Measurements from ENCODE around the gene THAP3. TPM values are rescaled to one million over a fixed set of nuclear protein-coding genes. Genes with fewer than 3 reads are reported as not detected.

Gene THAP3
- total and polyA plus RNA-seq, 2 of the 8 experiments (the other 6 are each of a cell fraction or from before 2014, with no cell fraction given), result 8.2 to 15.3 TPM

DNA sequence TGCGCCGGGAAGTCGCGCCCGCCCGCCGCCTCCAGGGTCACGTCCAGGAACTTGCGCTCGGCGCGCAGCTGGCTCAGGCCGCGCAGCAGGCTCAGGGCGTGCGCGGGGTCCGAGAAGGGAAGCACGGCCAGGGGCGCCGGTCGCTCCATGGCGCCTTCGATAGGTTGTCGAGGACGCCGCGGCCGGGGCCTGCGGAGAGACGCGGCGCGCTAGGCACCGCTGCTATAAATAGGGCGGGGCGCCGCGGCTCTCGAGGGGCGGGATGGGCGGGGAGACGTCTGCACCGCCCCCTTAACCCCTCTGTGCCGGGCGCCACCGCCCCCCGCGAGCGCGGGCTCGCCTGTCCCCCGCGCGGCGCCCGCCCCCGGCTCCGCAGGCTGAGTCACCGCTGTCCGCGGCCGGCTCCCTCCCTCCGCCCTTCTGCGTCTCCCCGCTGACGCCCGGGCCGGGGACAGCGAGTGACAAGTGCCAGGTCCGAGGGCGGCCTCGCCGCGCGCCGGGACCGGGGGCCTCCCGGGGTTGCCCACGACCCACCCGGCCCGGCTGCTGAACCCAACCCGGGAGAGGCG is 21.9 kb upstream of the THAP3 start, which contains the start of gene KLHL21:
KLHL21 (minus strand) TSS at position 201 of the 569 bp plus-strand sequence; CDS start at position 149, 52 bp downstream.
- Histone ChIP-seq H2BK5ac (ENCODE audit: low read depth, low read length) (peak within 1 kb of the TSS; percentile 93), H3K36me3 (ENCODE audit: control insufficient read depth in 2 of 4, insufficient read depth in 4 of 4, low read length in 3 of 4) (peaks cover 8 to 11% (median 9%) of the 10 kb centered on the region in 4 experiments; a peak in 7 of 8 replicates), H3K14ac (ENCODE audit: insufficient read length) (peak within 1 kb of the TSS; percentile 42), H3K27ac (ENCODE audit: low read depth, low read length) (peak within 1 kb of the TSS; percentile 60), H2BK20ac (ENCODE audit: low read length) (no peak within 1 kb of the TSS), H2AK5ac (ENCODE audit: low read depth, low read length) (peak within 1 kb of the TSS; percentile 88; the same call in 1 of the 2 replicates), H3K4me3 (ENCODE audit: extremely low read depth in 1 of 4, insufficient read depth in 2 of 4, low read depth in 3 of 4, low read length in 4 of 4) (peak within 1 kb of the TSS; percentile 75 to 92 (median 86)), H4K91ac (replicated peaks; ENCODE audit: insufficient read length, low read length) (peak within 1 kb of the TSS; percentile 94), H2BK120ac (replicated peaks; ENCODE audit: low read depth, low read length) (no peak within 1 kb of the TSS), H2BK15ac (ENCODE audit: low read length) (peak within 1 kb of the TSS; percentile 92; the same call in 1 of the 2 replicates), H4K5ac (ENCODE audit: insufficient read length, low read depth, low read length) (peak within 1 kb of the TSS; percentile 63), H3K27me3 (replicated peaks in 1 of 4; ENCODE audit: control insufficient read depth in 3 of 4, extremely low read depth in 1 of 4, insufficient read depth in 3 of 4, low read length in 3 of 4) (no peaks in the 10 kb centered on the region; a peak in 1 of 7 replicates), H3K4me1 (replicated peaks in 1 of 4; ENCODE audit: control insufficient read depth in 3 of 4, insufficient read depth in 4 of 4, low read length in 3 of 4) (peaks cover 2 to 13% (median 9%) of the 10 kb centered on the region in 4 experiments), H2BK12ac (ENCODE audit: low read depth, low read length) (peak within 1 kb of the TSS; percentile 99), H4K20me1 (replicated peaks in 1 of 2; ENCODE audit: control insufficient read depth in 1 of 2, insufficient read depth in 2 of 2, low read length in 2 of 2) (peaks cover 17 to 26% of the 10 kb centered on the region in 2 experiments), H3K23me2 (ENCODE audit: low read depth, low read length) (peaks cover 18% of the 10 kb centered on the region), H3K9me3 (ENCODE audit: insufficient read depth in 2 of 2, low read depth in 1 of 2, low read length in 1 of 2) (no peaks in the 10 kb centered on the region), H3K18ac (ENCODE audit: extremely low read depth, low read length) (peak within 1 kb of the TSS; percentile 97), H3K79me2 (ENCODE audit: control insufficient read depth in 1 of 2, insufficient read depth in 2 of 2, low read length in 2 of 2) (peaks cover 22 to 42% of the 10 kb centered on the region in 2 experiments; a peak in 3 of 4 replicates), H3K23ac (ENCODE audit: insufficient read length) (no peak within 1 kb of the TSS), H3K4me2 (ENCODE audit: insufficient read depth in 1 of 2, low read depth in 2 of 2, low read length in 2 of 2) (peak within 1 kb of the TSS; percentile 91 to 94), H2AFZ (ENCODE audit: low read length) (peak within 1 kb of the TSS; percentile 25; the same call in 1 of the 2 replicates), H3K4ac (replicated peaks; ENCODE audit: insufficient read length, low read depth, low read length) (peak within 1 kb of the TSS; percentile 98), H3K79me1 (ENCODE audit: low read depth, low read length) (peaks cover 21% of the 10 kb centered on the region), H3K9ac (replicated peaks in 1 of 4; ENCODE audit: extremely low read depth in 1 of 4, low read depth in 3 of 4, low read length in 3 of 4) (peak within 1 kb of the TSS; percentile 77 to 91 (median 82)), H4K8ac (ENCODE audit: extremely low read depth, insufficient read depth, low read length) (peak within 1 kb of the TSS; percentile 93), H3K56ac (replicated peaks; ENCODE audit: insufficient read length, low read depth, low read length) (peak within 1 kb of the TSS; percentile 82)
- ChIA-PET CTCF (ENCODE audit: partially characterized antibody) (interaction anchor here (1.2 to 3.3 kb wide), 8 partner anchors 7 to 62 kb away, joined by 3 to 16 read pairs (median 5); partner anchors contain the start of gene TAS1R1), POLR2A (ENCODE audit: partially characterized antibody) (interaction anchor here (0.6 to 10.8 kb wide), 24 partner anchors 8 to 815 kb away, joined by 3 to 196 read pairs (median 4); partner anchors contain the start of genes NOL9, PHF13, TAS1R1 and THAP3)
- WGBS, 2 experiments (ENCODE audit: extremely low coverage in 1 of 2, insufficient coverage in 1 of 2, insufficient read length in 1 of 2, insufficient replicate concordance in 2 of 2, low coverage in 1 of 2, low lambda C conversion rate in 2 of 2, missing lambda C conversion rate in 1 of 2), result 1% methylated on average over 37 of the region's 84 CpGs; no CpG with 5 or more reads in 1 of the 2 experiments
- DNase-seq (ENCODE audit: low read depth in 1 of 2, low spot score in 2 of 2), result peak in 1 of 2 experiments; percentile 79
- FAIRE-seq, result no peak
- TF ChIP-seq FOSL1 (IDR thresholded peaks at IDR 0.05; ENCODE audit: insufficient read depth, low read depth, low read length) (no peak), POU5F1 (IDR thresholded peaks at IDR 0.05; ENCODE audit: low read depth, low read length) (no peak), BRCA1 (IDR thresholded peaks at IDR 0.05; ENCODE audit: low read depth, low read length) (no peak), HDAC2 (IDR thresholded peaks at IDR 0.05; ENCODE audit: borderline replicate concordance in 1 of 2, low read depth in 2 of 2, low read length in 2 of 2) (peak; percentile 12 to 51; a peak in 1 of 4 replicates), YY1 (IDR thresholded peaks at IDR 0.05; ENCODE audit: low read depth, low read length) (0 out of 2 replicates have a peak, but pooled peaks have one; percentile 5), CBX8 (IDR thresholded peaks at IDR 0.05; ENCODE audit: borderline replicate concordance, low read depth, low read length) (no peak), NANOG (IDR thresholded peaks at IDR 0.05; ENCODE audit: insufficient read depth, low read depth, low read length, poor library complexity, severe bottlenecking) (no peak), CHD2 (IDR thresholded peaks at IDR 0.05; ENCODE audit: low read length) (no peak)
- TF ChIP-seq, protein P1, sequence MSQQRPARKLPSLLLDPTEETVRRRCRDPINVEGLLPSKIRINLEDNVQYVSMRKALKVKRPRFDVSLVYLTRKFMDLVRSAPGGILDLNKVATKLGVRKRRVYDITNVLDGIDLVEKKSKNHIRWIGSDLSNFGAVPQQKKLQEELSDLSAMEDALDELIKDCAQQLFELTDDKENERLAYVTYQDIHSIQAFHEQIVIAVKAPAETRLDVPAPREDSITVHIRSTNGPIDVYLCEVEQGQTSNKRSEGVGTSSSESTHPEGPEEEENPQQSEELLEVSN (IDR thresholded peaks at IDR 0.05), result no peak
- TF ChIP-seq, protein P2, sequence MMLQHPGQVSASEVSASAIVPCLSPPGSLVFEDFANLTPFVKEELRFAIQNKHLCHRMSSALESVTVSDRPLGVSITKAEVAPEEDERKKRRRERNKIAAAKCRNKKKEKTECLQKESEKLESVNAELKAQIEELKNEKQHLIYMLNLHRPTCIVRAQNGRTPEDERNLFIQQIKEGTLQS (IDR thresholded peaks at IDR 0.05; ENCODE audit: insufficient read depth, low read depth, low read length), result no peak

Data from H1 (cell line).